NCI-H526 (cell line): ENCODE results near the gene S100A7.
A peak's percentile ranks its signal among the peaks of the same experiment; 100 is the strongest.
"Not testable (repeated sequence)": the region's sequence is repeated elsewhere in the genome, so short reads cannot be mapped to it uniquely, and the experiment has no call there.

Experiments used
- DNase-seq, 2 experiments: peaks; one replicate each; lab custom pipeline; 2025; lab: John Stamatoyannopoulos, UW

Gene S100A7

GRCh38 chr1:153476491-153477093, 16.1 kb upstream of the S100A7 start:
- DNase-seq = no peak

- DNase-seq = no peak
These were observed 14.8 kb upstream of the S100A7 start for GRCh38 chr1:153475282-153475681.

GRCh38 chr1:153474347-153474746, 13.9 kb upstream of the S100A7 start:
- DNase-seq = no peak

GRCh38 chr1:153470707-153471106, 10.3 kb upstream of the S100A7 start:
- DNase-seq = no peak

GRCh38 chr1:153466908-153467307, 6.5 kb upstream of the S100A7 start:
- DNase-seq = no peak

- peak in 1 of 2 experiments; percentile 77 for DNase-seq
These were observed 5.6 kb upstream of the S100A7 start for GRCh38 chr1:153465811-153466636.

- not testable (repeated sequence) for DNase-seq
These were observed 2.3 kb upstream of the S100A7 start for GRCh38 chr1:153462741-153463140.

- no peak for DNase-seq
These were observed 796 bp downstream of the S100A7 start for GRCh38 chr1:153459655-153460054.

- no peak for DNase-seq
These were observed 4.1 kb downstream of the S100A7 start for GRCh38 chr1:153456396-153456795.

GRCh38 chr1:153448851-153449250, 11.6 kb downstream of the S100A7 start:
- not testable (repeated sequence) for DNase-seq

GRCh38 chr1:153447498-153448170, 12.8 kb downstream of the S100A7 start:
- no peak for DNase-seq

GRCh38 chr1:153444078-153444477, 16.4 kb downstream of the S100A7 start:
- no peak for DNase-seq

- DNase-seq = no peak
These were observed 17.0 kb downstream of the S100A7 start for GRCh38 chr1:153443486-153443885.

GRCh38 chr1:153441238-153441755, 19.2 kb downstream of the S100A7 start:
- no peak for DNase-seq

GRCh38 chr1:153439273-153439672, 21.2 kb downstream of the S100A7 start:
- no peak for DNase-seq

GRCh38 chr1:153438599-153438998, 21.9 kb downstream of the S100A7 start:
- no peak for DNase-seq

GRCh38 chr1:153437236-153437635, 23.2 kb downstream of the S100A7 start:
- no peak for DNase-seq

GRCh38 chr1:153434746-153435455, 25.6 kb downstream of the S100A7 start:
- no peak for DNase-seq

- DNase-seq = no peak
These were observed 27.4 kb downstream of the S100A7 start for GRCh38 chr1:153432874-153433681.

- no peak for DNase-seq
These were observed 28.5 kb downstream of the S100A7 start for GRCh38 chr1:153431928-153432327.

GRCh38 chr1:153431427-153431826, 29.0 kb downstream of the S100A7 start:
- no peak for DNase-seq
